COLO668 (cell line): Measurements from ENCODE around the gene CPLX4.

Experiments used
- DNase-seq: peaks from one replicate; lab custom pipeline; 2025; ENCODE audit not compliant: unreplicated experiment; lab: John Stamatoyannopoulos, UW

The CPLX4 gene

DNA sequence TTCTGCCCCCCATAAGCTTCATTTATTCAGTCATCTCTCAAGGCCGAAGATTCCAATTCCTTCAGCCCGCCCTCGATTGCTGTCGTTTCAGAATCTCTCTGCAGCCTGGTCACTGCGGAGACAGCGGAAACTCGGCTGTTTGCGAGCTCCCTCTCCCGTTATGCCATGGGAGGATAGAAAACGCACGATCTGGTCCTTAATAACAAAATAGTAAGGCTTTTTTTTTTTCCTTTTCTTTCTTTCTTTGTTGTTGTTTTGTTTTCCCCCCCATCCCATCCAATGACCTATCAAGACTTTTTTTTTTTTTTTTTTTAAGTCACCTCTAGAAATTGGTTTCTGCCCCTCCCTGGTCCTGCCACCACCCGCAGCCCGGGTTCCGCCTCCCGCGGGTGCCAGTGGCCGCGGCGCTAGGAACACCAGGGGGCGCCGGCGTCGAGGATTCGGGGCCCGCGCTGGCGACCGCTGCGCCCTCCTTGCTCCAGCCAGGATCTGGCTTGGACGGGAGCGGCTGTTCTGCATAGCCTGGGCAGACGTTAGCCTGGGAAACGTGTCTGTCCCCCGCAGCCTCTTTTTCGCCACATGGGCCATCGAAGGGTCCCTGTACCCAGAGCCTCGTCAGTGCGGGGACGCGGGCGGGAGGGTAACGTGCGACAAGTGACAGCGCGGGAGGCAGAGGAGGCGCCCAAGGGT lies 10.1 kb downstream of the CPLX4 start:
- DNase-seq: peak; percentile 90

DNA sequence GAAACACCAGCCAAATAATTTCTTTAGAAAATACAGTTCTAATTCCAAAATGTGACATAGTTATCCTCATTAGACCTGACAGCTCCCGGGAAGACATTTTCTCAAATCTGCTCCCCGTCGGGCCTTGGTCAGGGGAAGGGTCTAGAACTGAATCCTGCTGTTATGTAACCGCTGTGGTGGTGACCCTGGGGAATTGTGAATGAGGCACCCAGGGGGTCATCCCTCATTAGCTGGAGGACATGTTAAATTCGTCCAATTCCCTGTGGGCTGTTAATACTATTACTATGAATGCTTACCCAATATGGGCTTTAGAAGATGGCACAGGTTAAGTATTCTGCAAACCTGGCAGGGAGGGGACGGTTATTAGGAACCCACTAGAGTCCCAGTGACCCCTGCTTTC lies 11.8 kb downstream of the CPLX4 start:
- DNase-seq: no peak

DNA sequence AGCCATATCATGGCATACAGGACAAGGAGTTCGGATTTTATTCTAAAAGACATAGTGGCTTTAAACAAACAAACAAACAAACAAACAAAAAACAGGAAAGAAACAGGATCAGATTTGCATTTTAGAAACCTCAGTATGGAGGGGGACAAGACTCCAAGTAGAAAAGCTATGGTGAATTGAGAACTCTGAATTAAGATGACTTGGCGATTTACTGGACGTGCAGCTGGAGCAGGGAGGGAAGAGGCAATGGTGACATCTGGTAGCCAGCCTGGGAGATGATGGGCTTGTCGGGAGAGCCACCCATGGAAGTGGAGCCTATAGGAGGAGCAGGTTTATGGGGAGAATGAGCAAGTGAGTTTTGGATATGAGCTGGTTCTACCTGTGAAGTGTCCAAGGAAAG lies 13.2 kb downstream of the CPLX4 start:
- DNase-seq: no peak

GRCh38 chr18:59303656-59304195 lies 14.7 kb downstream of the CPLX4 start:
- DNase-seq: no peak

DNA sequence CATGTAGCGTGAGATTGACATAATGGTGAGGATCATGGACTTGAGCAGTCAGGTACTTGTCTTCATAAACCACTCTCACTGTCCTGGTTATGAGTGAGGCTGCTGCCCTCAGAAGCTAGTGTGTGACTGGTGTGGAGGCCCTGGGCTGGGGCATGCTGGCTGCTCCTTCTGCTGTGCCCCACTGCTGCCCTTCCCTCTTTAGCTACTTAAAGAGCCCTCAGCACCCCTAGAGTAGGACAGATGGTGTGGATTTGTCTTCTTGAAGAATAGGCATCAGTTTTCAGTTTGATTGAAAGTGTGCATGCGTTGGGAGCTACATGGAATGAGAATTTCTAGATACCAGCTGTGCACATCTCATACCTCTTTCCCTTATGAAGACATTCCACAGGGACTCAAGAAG lies 15.4 kb downstream of the CPLX4 start:
- no peak for DNase-seq

- DNase-seq: no peak
Observed at GRCh38 chr18:59301929-59302328, 16.5 kb downstream of the CPLX4 start.

DNA sequence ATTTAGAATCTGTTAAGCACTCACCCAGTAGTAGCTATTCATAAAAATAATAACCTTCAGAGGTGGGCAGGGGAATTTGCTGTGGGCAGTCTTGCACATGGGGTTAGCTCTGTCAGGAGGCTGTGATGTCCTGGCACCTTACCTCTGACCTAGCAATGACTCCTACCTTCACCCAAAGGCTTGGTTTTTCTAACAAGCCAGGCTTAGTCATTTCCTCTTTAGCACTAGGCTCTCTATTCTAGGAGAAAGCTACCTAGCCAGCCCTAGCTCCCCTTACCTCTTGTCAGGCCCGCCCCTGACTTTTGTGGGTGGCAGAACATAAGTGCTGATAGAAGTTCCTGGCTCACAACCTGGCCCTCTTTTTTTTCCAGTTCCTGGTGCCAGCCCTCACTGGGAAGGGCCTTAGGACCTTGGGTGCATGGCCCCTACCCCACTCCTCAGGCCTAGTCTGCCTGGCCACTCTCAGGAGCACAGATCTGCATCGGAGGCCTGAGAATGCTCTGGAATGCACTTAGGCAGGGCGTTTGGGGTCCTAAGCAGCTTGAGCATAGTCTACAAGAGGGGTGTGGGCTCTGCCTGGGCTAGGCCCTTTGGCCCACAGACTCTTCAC lies 17.7 kb downstream of the CPLX4 start:
- no peak for DNase-seq

DNA sequence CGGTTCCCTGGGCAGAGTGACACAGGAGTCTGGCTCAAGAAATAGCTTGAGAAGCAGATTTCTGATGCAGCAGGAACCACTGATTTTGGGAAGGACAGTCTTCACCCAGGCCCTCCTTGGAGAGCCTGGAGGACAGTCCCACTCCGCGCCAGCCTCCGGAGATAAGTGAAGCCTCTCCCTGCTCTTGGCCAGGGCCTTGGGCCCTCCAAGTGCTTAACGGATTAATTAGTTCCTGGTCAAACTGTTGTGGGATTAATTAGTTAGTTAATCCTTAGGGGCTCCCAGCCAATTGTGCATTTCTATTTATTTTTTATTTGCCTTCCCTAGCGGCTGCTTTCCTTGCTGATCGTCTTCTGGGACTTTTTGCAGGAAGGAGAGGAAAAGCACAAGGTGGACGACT lies 19.6 kb downstream of the CPLX4 start:
- DNase-seq: no peak

DNA sequence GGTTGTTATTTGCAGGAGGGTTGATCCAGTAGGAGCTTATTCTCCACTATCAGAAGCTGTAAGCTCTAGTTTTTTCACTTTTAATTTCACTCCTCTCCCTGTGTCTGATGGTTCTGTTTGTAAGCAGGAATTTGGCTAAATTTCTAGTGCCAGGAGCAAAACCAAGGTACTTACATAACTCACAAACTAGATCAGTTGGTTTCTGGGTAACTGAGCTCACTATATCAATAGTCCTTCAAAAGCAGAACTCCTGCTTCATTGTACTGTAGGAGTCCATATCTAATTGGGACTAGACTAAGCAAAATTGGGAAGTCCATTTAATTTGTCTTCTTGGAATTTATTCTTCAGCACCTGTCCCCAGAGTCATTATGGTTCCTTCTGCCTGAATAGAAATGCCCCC lies 25.1 kb downstream of the CPLX4 start:
- DNase-seq: no peak

DNA sequence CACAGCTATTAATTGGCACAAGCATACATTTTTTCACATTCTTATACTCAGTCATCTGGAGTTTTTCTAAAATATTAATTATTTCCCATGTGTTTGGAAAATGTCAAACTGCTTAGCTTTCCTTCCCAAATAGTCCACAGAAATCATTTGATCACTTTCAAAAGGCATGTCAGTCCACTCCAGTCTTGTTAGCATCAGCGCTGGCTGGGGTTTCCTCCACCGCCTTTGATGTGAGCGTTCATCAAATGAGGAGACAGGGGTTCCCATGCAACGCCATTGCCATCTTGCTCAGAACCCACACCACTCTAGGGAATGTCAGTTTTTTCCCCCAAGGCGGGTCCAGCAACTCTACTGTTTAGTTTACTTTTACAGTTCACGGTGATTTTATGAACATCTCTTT lies 32.1 kb downstream of the CPLX4 start:
- DNase-seq: no peak

DNA sequence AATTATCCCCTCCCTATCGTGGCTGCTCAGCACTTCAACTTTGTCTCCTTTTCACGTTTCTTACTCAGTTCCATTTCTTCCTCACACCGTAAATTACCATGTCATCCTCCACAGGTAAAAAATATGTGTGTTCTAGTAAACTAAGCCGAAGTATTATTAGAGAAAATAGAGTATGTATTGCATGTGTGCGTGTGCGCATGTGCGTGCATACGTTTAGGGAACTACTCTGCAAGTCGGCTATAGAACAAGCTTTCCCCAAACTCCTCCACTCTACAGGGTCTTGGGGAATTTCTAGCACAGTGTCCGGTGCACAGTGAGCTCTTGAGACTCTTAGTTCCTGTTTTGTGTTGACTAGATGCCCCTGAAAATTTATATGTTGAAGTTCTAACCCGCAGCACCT lies 36.1 kb downstream of the CPLX4 start:
- DNase-seq: no peak

DNA sequence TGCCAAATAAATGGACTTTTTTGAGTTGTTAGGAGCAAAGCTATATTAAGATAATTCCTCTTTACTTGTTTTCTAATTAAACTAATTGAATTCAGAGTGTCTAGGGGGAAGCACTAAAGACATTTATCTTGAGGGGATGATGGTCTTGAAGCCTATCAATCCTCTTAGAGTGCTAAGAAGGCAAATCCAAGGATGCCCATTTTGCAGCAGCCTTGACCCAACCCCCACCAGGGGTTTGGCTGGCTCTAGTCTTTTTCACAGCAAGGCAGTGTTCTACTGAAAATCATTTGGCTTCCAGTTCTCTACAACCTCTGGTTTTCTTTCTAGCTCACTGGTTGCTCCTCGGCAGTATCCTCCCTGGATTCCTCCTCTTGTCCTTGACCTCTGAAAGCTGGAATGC lies 38.7 kb downstream of the CPLX4 start:
- DNase-seq: no peak

- no peak for DNase-seq
Observed at GRCh38 chr18:59279193-59279592, 39.3 kb downstream of the CPLX4 start.

GRCh38 chr18:59278793-59279192 lies 39.7 kb downstream of the CPLX4 start:
- no peak for DNase-seq

GRCh38 chr18:59276047-59276446 lies 42.4 kb downstream of the CPLX4 start:
- no peak for DNase-seq

- DNase-seq: no peak
Observed at GRCh38 chr18:59275406-59275949, 43.0 kb downstream of the CPLX4 start.

GRCh38 chr18:59274533-59274928 lies 43.9 kb downstream of the CPLX4 start:
- no peak for DNase-seq

DNA sequence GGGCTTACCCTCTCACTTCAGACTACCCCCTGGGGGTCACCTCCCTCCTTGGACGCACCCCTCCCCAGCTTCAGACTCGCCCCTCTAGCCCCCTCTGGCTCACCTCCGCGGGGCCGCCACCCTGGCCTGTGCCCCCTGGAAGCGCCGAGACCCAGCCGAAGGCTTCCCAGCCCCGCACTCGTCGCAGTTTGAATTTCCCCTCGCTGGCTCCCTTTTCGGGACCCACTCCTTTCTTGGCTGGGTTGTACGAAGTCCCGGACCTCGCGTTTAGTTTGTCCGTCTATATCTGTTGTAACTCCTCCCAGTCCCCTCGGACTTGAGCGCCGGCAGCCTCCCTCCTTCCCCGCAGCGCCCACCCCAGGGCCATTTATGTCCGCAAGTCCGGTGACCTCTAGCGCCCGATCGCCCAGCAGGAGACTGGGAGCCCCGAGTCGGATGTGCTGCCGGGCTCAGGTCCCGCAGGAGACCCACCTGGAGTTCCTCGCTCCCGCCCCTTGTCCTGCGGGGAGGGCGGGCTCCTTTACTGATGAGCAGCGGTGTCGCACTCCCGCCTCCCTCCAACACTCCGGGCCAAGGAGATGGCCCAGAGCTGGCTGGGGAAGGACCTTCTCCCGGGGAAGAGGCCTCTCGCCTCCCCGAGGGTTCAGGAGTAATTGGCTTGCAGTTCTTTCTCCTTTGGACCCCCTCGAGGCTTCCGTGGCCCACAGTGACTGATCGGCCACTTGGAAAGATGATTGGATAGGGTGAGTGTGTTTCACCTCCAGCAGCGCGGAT lies 44.5 kb downstream of the CPLX4 start:
- DNase-seq: no peak

GRCh38 chr18:59272891-59273758 lies 45.3 kb downstream of the CPLX4 start, which contains the start of gene RAX:
TSS of gene RAX (minus strand) at chr18:59273454. CDS start at chr18:59273206, 248 bp downstream.
- peak; percentile 66 for DNase-seq

DNA sequence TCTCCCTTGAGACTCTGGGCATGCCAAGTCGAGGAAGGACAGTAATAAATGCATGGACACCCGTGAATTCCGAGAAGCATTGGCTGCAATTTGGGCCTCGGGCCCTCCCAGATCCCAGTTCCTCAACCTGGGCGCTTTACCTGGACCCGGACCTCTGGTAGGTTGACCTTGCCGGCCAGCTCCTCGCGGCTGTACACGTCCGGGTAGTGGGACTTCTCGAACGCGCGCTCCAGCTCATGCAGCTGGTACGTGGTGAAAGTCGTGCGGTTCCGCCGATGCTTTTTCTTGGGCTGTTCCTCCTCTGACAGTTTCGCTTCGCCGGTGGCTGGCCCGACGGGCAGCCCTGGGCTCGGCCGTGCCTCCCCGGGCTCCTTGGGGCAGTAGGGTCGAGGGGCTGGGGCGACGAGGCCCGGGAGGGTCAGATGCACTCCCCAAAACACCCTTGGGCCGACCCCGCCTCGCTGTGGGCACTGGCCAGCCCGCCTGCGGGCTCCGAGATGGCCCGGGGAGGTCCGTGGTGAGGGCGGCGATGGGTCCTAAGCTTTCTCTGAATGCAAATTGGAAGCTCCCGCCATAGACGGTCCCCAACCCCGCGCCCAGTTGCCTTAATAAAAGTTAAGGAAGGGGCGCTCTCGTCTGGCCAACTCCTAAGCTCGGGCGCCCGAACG lies 46.1 kb downstream of the CPLX4 start:
- no peak for DNase-seq
